Sciatic nerve (tissue), 2 donors: ENCODE data around the gene ULBP1. TPM values are rescaled to one million over a fixed set of nuclear protein-coding genes. Genes with fewer than 3 reads are reported as not detected.
"Not testable (repeated sequence)": the region's sequence is repeated elsewhere in the genome, so short reads cannot be mapped to it uniquely, and the experiment has no call there.

Source experiments
- ATAC-seq: fragments of 200-7000 bp; cut with Tn5 transposase; one replicate; pipeline ENCODE4 v1.9.1; 2020; ENCODE audit warnings: mild to moderate bottlenecking, moderate library complexity
- DNase-seq: peaks from one replicate; pipeline ENCODE4 v3.0.0-alpha.2; 2020; ENCODE audit warnings: low spot score
- intact Hi-C: fragments of 100-400 bp; cut with DNase I; formaldehyde crosslinking; loops from one replicate; pipeline ENCODE4 v1.14.2; 2022
- total RNA-seq: library from RNA; stranded (reverse); fragmentation: NEBNext Ultra II Directional; extraction: Animal tissue kit (Norgen Biotek cat#: 25700); gene quantifications from one replicate; pipeline ENCODE4 v1.2.1, GENCODE V29; 2021
- donor health status: DM: no; HTN: no; CAD: no.
- donor health status: DM: no; HTN: no; CAD: no.

Gene ULBP1
- total RNA-seq, 1 donor from 2014 or later, result not detected

GRCh38 chr6:149946631-149947030, 17.1 kb upstream of the ULBP1 start:
- intact Hi-C loops, ATAC-seq, DNase-seq: not testable (repeated sequence)

GRCh38 chr6:149947533-149947932, 16.2 kb upstream of the ULBP1 start:
- ATAC-seq, intact Hi-C loops, DNase-seq: not testable (repeated sequence)

- intact Hi-C loops, result no loop called here
- no peak for DNase-seq
- ATAC-seq, result no peak
These were observed 15.7 kb upstream of the ULBP1 start for GRCh38 chr6:149948011-149948410.

- intact Hi-C loops, result no loop called here
- DNase-seq, result no peak
- ATAC-seq, result no peak
These were observed 15.1 kb upstream of the ULBP1 start for GRCh38 chr6:149948616-149949015.

- no peak for DNase-seq
- intact Hi-C loops, result no loop called here
- no peak for ATAC-seq
These were observed 13.3 kb upstream of the ULBP1 start for GRCh38 chr6:149950423-149950822.

- DNase-seq (no peak), ATAC-seq (no peak)
- intact Hi-C loops, result no loop called here
These were observed 12.6 kb upstream of the ULBP1 start for GRCh38 chr6:149951096-149951495.

GRCh38 chr6:149951626-149952025, 12.1 kb upstream of the ULBP1 start:
- intact Hi-C loops, result no loop called here
- DNase-seq, result no peak
- no peak for ATAC-seq

- DNase-seq, intact Hi-C loops, ATAC-seq: not testable (repeated sequence)
These were observed 10.4 kb upstream of the ULBP1 start for GRCh38 chr6:149953390-149953789.

- intact Hi-C loops, DNase-seq: not testable (repeated sequence)
- ATAC-seq, result peak; percentile 52
These were observed 9.8 kb upstream of the ULBP1 start for GRCh38 chr6:149953934-149954327.

- intact Hi-C loops, DNase-seq: not testable (repeated sequence)
- peak; percentile 39 for ATAC-seq
These were observed 9.3 kb upstream of the ULBP1 start for GRCh38 chr6:149954328-149954983.

GRCh38 chr6:149954984-149955653, 8.6 kb upstream of the ULBP1 start:
- ATAC-seq, DNase-seq, intact Hi-C loops: not testable (repeated sequence)

GRCh38 chr6:149955654-149956317, 8.0 kb upstream of the ULBP1 start:
- intact Hi-C loops, ATAC-seq, DNase-seq: not testable (repeated sequence)

- intact Hi-C loops, ATAC-seq, DNase-seq: not testable (repeated sequence)
These were observed 5.6 kb upstream of the ULBP1 start for GRCh38 chr6:149958124-149958523.

- ATAC-seq, intact Hi-C loops, DNase-seq: not testable (repeated sequence)
These were observed 3.9 kb upstream of the ULBP1 start for GRCh38 chr6:149959806-149960205.

GRCh38 chr6:149960488-149960887, 3.3 kb upstream of the ULBP1 start:
- DNase-seq, result no peak
- intact Hi-C loops, result no loop called here
- ATAC-seq, result no peak

GRCh38 chr6:149961728-149962425, 1.9 kb upstream of the ULBP1 start:
- ATAC-seq, result no peak
- no peak for DNase-seq
- intact Hi-C loops, result no loop called here

GRCh38 chr6:149962461-149963211, 1.1 kb upstream of the ULBP1 start:
- no peak for DNase-seq
- ATAC-seq, result no peak
- intact Hi-C loops, result no loop called here

GRCh38 chr6:149963212-149963461, 606 bp upstream of the ULBP1 start:
- no peak for DNase-seq
- ATAC-seq, result no peak
- intact Hi-C loops, result no loop called here
